HepG2 (cell line): ENCODE measurements around the gene DDAH1. TPM values are rescaled to one million over a fixed set of nuclear protein-coding genes. Genes with fewer than 3 reads are reported as not detected.
A peak's percentile ranks its signal among the peaks of the same experiment; 100 is the strongest.

Experiments
- CEBPG ChIP-seq: IDR thresholded peaks from 2 replicates; pipeline ENCODE4 v1.6.1; 2016
- CREB1 ChIP-seq, 2 experiments: fragments of 450-650 bp in 1 of 2; IDR thresholded peaks; 2 replicates each; pipeline ENCODE4 v1.6.1; 2016 to 2017; ENCODE audit warnings: control low read depth in 1 of 2, mild to moderate bottlenecking in 1 of 2, missing compliant biosample characterization in 1 of 2, missing genetic modification characterization in 1 of 2
- ELF1 ChIP-seq: sonication (generic); formaldehyde crosslinking; IDR thresholded peaks from 2 replicates; pipeline ENCODE4 v1.4.0; 2020; ENCODE audit warnings: missing genetic modification reagents
- EZH2 ChIP-seq: conservative IDR thresholded peaks from 2 replicates; pipeline ENCODE4 v1.6.1; 2012; ENCODE audit warnings: mild to moderate bottlenecking, low read depth, low read length, moderate library complexity
- FOSL2 ChIP-seq: sonication (generic); formaldehyde crosslinking; IDR thresholded peaks from 2 replicates; pipeline ENCODE4 v1.4.0; 2020; ENCODE audit warnings: missing genetic modification reagents
- HMG20A ChIP-seq: IDR thresholded peaks from 2 replicates; pipeline ENCODE4 v1.6.1; 2016; ENCODE audit warnings: borderline replicate concordance
- MXD4 ChIP-seq: IDR thresholded peaks from 2 replicates; pipeline ENCODE4 v1.6.1; 2016; ENCODE audit warnings: mild to moderate bottlenecking, missing biosample characterization, missing genetic modification reagents
- NFYB ChIP-seq: sonication (generic); formaldehyde crosslinking; IDR thresholded peaks from 2 replicates; pipeline ENCODE4 v1.4.0; 2020; ENCODE audit warnings: missing genetic modification reagents
- NR2F1 ChIP-seq, 2 experiments: fragments of 450-650 bp in 1 of 2; formaldehyde crosslinking in 1 of 2; IDR thresholded peaks; 2 replicates each; pipeline versions ENCODE4 v1.5.0 to v1.6.1; 2016 to 2020; ENCODE audit warnings: mild to moderate bottlenecking in 1 of 2, missing compliant biosample characterization in 1 of 2, missing genetic modification reagents in 1 of 2, moderate library complexity in 1 of 2
- RBM22 ChIP-seq: fragments of 200-400 bp; formaldehyde crosslinking; optimal IDR thresholded peaks from 2 replicates; pipeline ENCODE3; 2017; ENCODE audit warnings: mild to moderate bottlenecking, low read length, moderate library complexity
- SAFB2 ChIP-seq: sonication (generic); formaldehyde crosslinking; IDR thresholded peaks from 2 replicates; pipeline ENCODE4 v1.5.1; 2020; ENCODE audit warnings: missing genetic modification reagents, low read depth, mild to moderate bottlenecking, borderline replicate concordance
- SNAPC2 ChIP-seq: sonication (generic); formaldehyde crosslinking; IDR thresholded peaks from 2 replicates; pipeline ENCODE4 v1.8.1; 2022; ENCODE audit warnings: mild to moderate bottlenecking, missing genetic modification reagents
- TEAD3 ChIP-seq: optimal IDR thresholded peaks from 2 replicates; pipeline ENCODE3; 2016; ENCODE audit warnings: borderline replicate concordance
- ZMYM2 ChIP-seq: sonication (generic); formaldehyde crosslinking; IDR thresholded peaks from 2 replicates; pipeline ENCODE4 v1.8.0; 2022; ENCODE audit warnings: mild to moderate bottlenecking, missing genetic modification reagents
- ZNF207 ChIP-seq: fragments of 450-650 bp; IDR thresholded peaks from 2 replicates; pipeline ENCODE4 v1.6.1; 2016; ENCODE audit warnings: antibody characterized with exemption, borderline replicate concordance
- ZNF296 ChIP-seq: sonication (generic); formaldehyde crosslinking; conservative IDR thresholded peaks from 2 replicates; pipeline ENCODE4 v1.5.0; 2020; ENCODE audit warnings: mild to moderate bottlenecking, missing genetic modification reagents
- ZNF329 ChIP-seq: sonication (generic); formaldehyde crosslinking; IDR thresholded peaks from 2 replicates; pipeline ENCODE4 v1.9.0; 2021; ENCODE audit warnings: low read depth, mild to moderate bottlenecking, missing genetic modification reagents
- ZNF552 ChIP-seq: sonication (generic); formaldehyde crosslinking; IDR thresholded peaks from 2 replicates; pipeline ENCODE4 v1.9.0; 2022; ENCODE audit warnings: missing genetic modification reagents, mild to moderate bottlenecking, borderline replicate concordance
- ZNF562 ChIP-seq: sonication (generic); formaldehyde crosslinking; IDR thresholded peaks from 2 replicates; pipeline ENCODE4 v1.8.0; 2022; ENCODE audit warnings: missing genetic modification reagents, borderline replicate concordance
- ZNF629 ChIP-seq: sonication (generic); formaldehyde crosslinking; conservative IDR thresholded peaks from 2 replicates; pipeline ENCODE4 v1.5.0; 2020; ENCODE audit warnings: missing genetic modification reagents
- polyA plus RNA-seq, 8 experiments: library from polyadenylated mRNA; depleted of rRNA in 3 of 8; stranded (reverse) in 7 of 8; unstranded in 1 of 8; fragments of >200 nt; fragmentation: Illumina TruSeq in 4 of 8; extraction: Trizol in 4 of 8; gene quantifications; 2 replicates each; pipeline versions ENCODE4 v1.2.1 to v1.2.3, GENCODE V29; 2011 to 2016; ENCODE audit warnings: low read depth in 4 of 8, missing spikeins in 1 of 8, mixed read lengths in 1 of 8; ENCODE audit not compliant: insufficient read depth in 1 of 8
- total RNA-seq, 5 experiments: library from RNA; depleted of rRNA; stranded (reverse); fragments of >200 nt; fragmentation: Illumina TruSeq; extraction: Trizol; gene quantifications; 2 replicates each; pipeline ENCODE4 v1.2.3, GENCODE V29; 2016; ENCODE audit warnings: low read depth in 1 of 5
- TF ChIP-seq, protein P1 (sequence below): sonication (generic); formaldehyde crosslinking; IDR thresholded peaks from 2 replicates; pipeline ENCODE4 v1.8.1; 2023; ENCODE audit warnings: mild to moderate bottlenecking, inconsistent platforms, moderate library complexity, missing genetic modification reagents, borderline replicate concordance
- TF ChIP-seq, protein P2 (sequence below): IDR thresholded peaks from 2 replicates; pipeline ENCODE4 v1.6.1; 2012; ENCODE audit warnings: low read depth, low read length, improper control_type of control experiment

The DDAH1 gene
- total and polyA plus RNA-seq, 2 of the 13 experiments (the other 11 are each of a cell fraction or from before 2014, with no cell fraction given) = 39.7 to 64.4 TPM

DNA sequence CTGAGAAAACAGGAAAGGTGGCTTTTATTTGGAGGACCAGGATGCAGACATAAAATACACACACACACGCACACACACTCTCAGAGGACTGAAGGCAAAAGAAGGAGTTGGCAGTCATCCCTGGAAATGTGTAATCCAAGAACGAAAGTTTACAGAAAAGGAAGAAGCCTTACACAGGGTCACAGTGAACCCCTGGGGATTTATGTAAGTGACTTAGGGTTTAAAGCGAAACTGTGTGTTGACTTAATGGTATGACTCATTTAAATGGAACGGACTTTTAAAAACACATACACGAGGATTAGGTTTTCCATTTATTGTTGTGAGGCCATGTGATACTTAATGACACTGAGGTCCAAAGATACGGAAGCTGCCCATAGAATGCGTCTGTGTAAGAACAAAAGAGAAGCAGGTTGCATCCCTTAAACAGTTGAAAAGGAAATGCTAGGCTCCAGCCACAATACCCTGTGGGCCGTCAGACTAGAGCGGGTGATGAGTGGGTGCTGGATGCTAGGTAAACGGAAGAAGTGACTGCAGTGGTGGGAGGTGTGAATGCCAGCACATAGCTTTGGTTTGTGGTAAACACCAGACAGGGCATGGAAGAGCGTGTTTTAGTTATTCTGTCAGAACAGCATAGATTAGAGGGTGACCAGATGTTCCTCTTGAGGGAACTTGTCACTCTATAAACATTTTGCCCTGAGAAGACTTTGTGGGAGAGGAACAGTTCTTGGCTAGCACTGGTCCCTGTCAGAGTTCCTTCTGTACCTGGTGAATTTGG, 166.9 kb downstream of the DDAH1 start (continued):
- TF ChIP-seq RBM22 (no peak), EZH2 (no peak), ZNF329 (no peak), ZMYM2 (CRISPR knock-in tag) (no peak), SAFB2 (CRISPR knock-in tag) (no peak), FOSL2 (CRISPR knock-in tag) (peak; percentile 88), ELF1 (0 out of 2 replicates have a peak, but pooled peaks have one; percentile 36), ZNF296 (no peak), CEBPG (CRISPR knock-in tag) (no peak), TEAD3 (CRISPR knock-in tag) (peak; percentile 47), ZNF562 (CRISPR knock-in tag) (no peak), NFYB (no peak), CREB1 (IDR thresholded peaks at IDR 0.05) (no peak), CREB1 (CRISPR knock-in tag; IDR thresholded peaks at IDR 0.05) (0 out of 2 replicates have a peak, but pooled peaks have one; percentile 30), ZNF552 (CRISPR knock-in tag) (no peak), NR2F1 (CRISPR knock-in tag; IDR thresholded peaks at IDR 0.05) (no peak), ZNF207 (no peak), MXD4 (CRISPR knock-in tag) (no peak), HMG20A (CRISPR knock-in tag) (peak; percentile 59; the same call in 1 of the 2 replicates), ZNF629 (CRISPR knock-in tag) (no peak), SNAPC2 (CRISPR knock-in tag) (no peak)
- TF ChIP-seq, protein P1, sequence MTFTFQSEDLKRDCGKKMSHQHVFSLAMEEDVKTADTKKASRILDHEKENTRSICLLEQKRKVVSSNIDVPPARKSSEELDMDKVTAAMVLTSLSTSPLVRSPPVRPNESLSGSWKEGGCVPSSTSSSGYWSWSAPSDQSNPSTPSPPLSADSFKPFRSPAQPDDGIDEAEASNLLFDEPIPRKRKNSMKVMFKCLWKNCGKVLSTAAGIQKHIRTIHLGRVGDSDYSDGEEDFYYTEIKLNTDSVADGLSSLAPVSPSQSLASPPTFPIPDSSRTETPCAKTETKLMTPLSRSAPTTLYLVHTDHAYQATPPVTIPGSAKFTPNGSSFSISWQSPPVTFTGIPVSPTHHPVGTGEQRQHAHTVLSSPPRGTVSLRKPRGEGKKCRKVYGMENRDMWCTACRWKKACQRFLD (CRISPR knock-in tag) = no peak
- TF ChIP-seq, protein P2, sequence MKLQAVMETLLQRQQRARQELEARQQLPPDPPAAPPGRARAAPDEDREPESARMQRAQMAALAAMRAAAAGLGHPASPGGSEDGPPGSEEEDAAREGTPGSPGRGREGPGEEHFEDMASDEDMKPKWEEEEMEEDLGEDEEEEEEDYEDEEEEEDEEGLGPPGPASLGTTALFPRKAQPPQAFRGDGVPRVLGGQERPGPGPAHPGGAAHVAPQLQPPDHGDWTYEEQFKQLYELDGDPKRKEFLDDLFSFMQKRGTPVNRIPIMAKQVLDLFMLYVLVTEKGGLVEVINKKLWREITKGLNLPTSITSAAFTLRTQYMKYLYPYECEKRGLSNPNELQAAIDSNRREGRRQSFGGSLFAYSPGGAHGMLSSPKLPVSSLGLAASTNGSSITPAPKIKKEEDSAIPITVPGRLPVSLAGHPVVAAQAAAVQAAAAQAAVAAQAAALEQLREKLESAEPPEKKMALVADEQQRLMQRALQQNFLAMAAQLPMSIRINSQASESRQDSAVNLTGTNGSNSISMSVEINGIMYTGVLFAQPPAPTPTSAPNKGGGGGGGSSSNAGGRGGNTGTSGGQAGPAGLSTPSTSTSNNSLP = no peak
